BJ (cell line): ENCODE data around the gene FOXA1. TPM values are rescaled to one million over a fixed set of nuclear protein-coding genes. Genes with fewer than 3 reads are reported as not detected.

Source experiments
- CTCF ChIA-PET: fragments of 350-600 bp; formaldehyde crosslinking; extraction: SDS; loops from one replicate; lab custom pipeline; 2021; ENCODE audit warnings: antibody characterized with exemption, inconsistent platforms; lab: Yijun Ruan, JAX
- POLR2A ChIA-PET: fragments of 300-600 bp; sonication (Branson Sonifier 250); formaldehyde crosslinking; extraction: SDS; loops from one replicate; lab custom pipeline; 2021; ENCODE audit warnings: antibody characterized with exemption; lab: Charles Lee
- DNase-seq: peaks from one replicate; pipeline ENCODE4 v3.0.0-alpha.2; 2011; ENCODE audit warnings: low read depth
- H3K27me3 ChIP-seq: 2 replicates; pipeline ENCODE4 v1.6.0; 2011; ENCODE audit warnings: low read length; ENCODE audit not compliant: control insufficient read depth, insufficient read depth
- H3K36me3 ChIP-seq: 2 replicates; pipeline ENCODE4 v1.5.1; 2011; ENCODE audit warnings: low read length; ENCODE audit not compliant: control insufficient read depth, insufficient read depth
- H3K4me3 ChIP-seq: 2 replicates; pipeline ENCODE4 v1.5.1; 2011; ENCODE audit warnings: low read depth, mild to moderate bottlenecking, control low read depth, low read length
- polyA plus RNA-seq: library from polyadenylated mRNA; depleted of rRNA; stranded (reverse); fragments of >200 nt; gene quantifications from 2 replicates; pipeline ENCODE4 v1.2.3, GENCODE V29; 2011
- TF ChIP-seq, protein P1 (sequence below): IDR thresholded peaks from 2 replicates; pipeline ENCODE4 v1.5.1; 2011; ENCODE audit warnings: low read depth, mild to moderate bottlenecking, control low read depth, inconsistent platforms, low read length, moderate library complexity; ENCODE audit not compliant: insufficient read depth

The FOXA1 gene
- polyA plus RNA-seq, 1 experiment = 0.10 TPM

DNA sequence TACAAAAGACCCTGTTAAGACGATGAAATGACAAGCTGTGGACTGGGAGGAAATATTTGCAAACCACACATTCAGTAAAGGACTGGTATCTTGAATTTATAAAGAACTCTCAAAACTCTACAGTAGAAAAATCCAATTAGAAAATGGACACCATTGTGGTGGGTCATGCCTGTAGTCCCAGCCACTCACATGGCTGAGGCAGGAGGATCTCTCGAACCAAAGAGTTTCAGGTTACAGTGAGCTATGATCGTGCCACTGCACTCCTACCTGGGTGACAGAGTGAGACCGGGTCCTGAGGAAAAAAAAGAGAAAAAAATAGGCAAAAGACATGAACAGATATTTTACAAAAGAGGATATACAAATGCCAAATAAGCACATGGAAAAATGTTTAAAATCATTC, 42.3 kb upstream of the FOXA1 start:
- H3K4me3 ChIP-seq = no peak overlapping the region
- ChIA-PET CTCF (no interaction called here), POLR2A (no interaction called here)
- H3K36me3 ChIP-seq = no peaks in the 10 kb centered on the region
- no peaks in the 10 kb centered on the region; the same call in 1 of the 2 replicates for H3K27me3 ChIP-seq
- no peak for DNase-seq
- TF ChIP-seq, protein P1, sequence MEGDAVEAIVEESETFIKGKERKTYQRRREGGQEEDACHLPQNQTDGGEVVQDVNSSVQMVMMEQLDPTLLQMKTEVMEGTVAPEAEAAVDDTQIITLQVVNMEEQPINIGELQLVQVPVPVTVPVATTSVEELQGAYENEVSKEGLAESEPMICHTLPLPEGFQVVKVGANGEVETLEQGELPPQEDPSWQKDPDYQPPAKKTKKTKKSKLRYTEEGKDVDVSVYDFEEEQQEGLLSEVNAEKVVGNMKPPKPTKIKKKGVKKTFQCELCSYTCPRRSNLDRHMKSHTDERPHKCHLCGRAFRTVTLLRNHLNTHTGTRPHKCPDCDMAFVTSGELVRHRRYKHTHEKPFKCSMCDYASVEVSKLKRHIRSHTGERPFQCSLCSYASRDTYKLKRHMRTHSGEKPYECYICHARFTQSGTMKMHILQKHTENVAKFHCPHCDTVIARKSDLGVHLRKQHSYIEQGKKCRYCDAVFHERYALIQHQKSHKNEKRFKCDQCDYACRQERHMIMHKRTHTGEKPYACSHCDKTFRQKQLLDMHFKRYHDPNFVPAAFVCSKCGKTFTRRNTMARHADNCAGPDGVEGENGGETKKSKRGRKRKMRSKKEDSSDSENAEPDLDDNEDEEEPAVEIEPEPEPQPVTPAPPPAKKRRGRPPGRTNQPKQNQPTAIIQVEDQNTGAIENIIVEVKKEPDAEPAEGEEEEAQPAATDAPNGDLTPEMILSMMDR = no peak

DNA sequence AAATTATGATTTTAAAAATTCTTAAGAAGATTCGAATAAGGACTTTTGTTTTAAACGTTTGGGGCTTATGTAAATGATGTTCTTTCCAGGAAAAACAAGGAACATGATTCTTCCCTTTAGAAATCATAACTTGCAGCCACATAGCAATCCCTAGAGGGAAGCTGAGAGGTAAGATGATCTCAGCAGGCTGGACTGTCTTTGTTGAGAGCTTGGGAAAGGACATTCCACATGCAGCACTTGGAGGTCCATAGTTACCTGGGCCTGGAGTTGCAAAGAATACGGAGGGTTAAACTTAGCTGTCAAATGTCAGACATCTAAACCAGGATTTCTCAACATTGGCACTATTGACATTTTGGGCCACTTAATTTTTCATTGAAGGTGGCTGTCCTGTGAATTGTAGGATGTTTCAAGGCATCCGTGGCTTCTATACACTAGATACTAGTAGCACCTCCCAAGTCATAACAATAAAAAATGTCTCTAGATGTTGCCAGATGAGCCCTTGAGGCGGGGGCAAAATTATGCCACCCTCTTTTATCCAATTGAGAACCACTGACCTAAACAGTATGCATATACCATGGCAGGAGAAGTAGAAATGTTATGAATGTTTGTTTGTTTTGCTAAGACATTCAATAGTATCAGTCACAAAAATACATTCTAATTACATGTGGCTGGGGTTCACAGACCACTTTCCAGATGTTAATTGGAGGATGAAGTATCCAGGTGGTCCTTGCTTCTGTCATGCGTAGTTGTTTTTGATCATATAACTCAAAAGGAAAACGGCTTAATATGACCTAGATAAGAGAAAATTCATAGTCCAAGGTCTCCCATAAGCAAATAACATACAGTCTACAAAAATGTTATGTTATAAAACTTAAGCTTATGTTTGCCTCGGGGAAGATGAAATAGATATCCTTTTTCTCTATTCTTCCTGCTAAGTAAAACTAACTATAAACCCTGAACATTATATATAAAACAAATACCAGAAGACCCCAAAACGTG, 30.8 kb upstream of the FOXA1 start:
- CTCF ChIA-PET = interaction anchor here (0.6 kb wide), 1 partner anchor 1684 kb away, joined by 3 read pairs; no protein-coding TSS in a partner anchor
- Histone ChIP-seq H3K36me3 (no peaks in the 10 kb centered on the region), H3K4me3 (no peak overlapping the region), H3K27me3 (0 out of 2 replicates have a peak, but pooled peaks cover 2% of the 10 kb centered on the region)
- no peak for DNase-seq
- TF ChIP-seq, protein P1 = no peak
- POLR2A ChIA-PET = interaction anchor here (0.7 kb wide), 1 partner anchor 86 kb away, joined by 10 read pairs; no protein-coding TSS in a partner anchor

DNA sequence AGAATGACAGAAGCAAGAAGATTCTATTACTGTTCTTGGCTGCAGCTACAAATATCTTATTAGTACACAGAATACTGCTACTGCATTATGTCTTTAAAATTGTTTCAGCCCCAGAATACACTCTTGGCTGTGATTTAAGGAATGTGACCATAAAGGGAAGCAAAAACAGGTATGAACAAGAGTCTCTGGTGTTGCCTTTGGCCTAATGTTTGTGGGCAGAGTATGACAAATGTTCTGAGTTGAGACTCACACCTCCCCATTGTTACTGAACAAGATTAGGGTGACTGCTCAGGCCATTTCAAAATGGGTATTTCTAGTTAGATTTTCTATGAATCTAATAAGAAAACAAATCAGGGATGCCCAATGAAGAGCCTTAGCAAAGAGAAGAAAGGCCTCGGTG, 28.9 kb upstream of the FOXA1 start:
- TF ChIP-seq, protein P1 = no peak
- Histone ChIP-seq H3K36me3 (no peaks in the 10 kb centered on the region), H3K27me3 (0 out of 2 replicates have a peak, but pooled peaks cover 2% of the 10 kb centered on the region), H3K4me3 (no peak overlapping the region)
- no peak for DNase-seq
- CTCF ChIA-PET = no interaction called here
- POLR2A ChIA-PET = no interaction called here

DNA sequence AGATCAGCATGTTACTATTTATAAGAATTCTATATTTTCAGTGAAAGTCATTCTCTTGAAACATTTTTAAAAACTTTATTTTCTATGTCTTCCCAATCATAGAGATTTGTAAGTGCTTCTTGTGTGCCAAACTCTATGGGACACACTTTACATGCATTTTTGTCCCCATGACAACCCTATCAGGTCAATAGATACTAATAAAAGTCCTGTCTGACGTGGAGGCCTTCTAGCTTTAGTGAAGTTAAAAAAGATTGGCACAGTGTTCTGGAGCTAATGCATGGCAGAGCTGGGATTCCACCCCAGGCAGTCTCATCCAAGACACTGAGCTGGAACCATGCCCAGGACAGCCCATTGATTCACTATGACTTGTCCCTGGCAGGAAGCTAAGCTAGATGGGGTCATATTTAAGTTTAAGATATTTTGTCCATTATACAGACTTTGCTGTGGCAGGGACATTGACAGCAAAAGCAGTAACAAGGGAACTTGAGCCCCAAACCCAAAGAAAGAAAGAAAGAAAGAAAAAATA, 28.4 kb upstream of the FOXA1 start:
- H3K4me3 ChIP-seq = no peak overlapping the region
- peak; percentile 22 for DNase-seq
- CTCF ChIA-PET = no interaction called here
- POLR2A ChIA-PET = no interaction called here
- H3K36me3 ChIP-seq = no peaks in the 10 kb centered on the region
- TF ChIP-seq, protein P1 = no peak
- 0 out of 2 replicates have a peak, but pooled peaks cover 2% of the 10 kb centered on the region for H3K27me3 ChIP-seq
